Measurements from ENCODE around the gene KITLG.
"Not testable (repeated sequence)": the region's sequence is repeated elsewhere in the genome, so short reads cannot be mapped to it uniquely, and the experiment has no call there.

Gene KITLG

GRCh38 chr12:88580051-88580871 lies at the start of gene KITLG:
Gene KITLG (minus strand): TSS chr12:88580471. CDS start chr12:88580278, 193 bp downstream.
- in situ Hi-C loops (cut with MboI; ENCODE audit: low sequenced_read_pairs) = no loop called here

GRCh38 chr12:88628856-88629509 lies 48.7 kb upstream of the KITLG start:
- in situ Hi-C loops (cut with MboI; ENCODE audit: low sequenced_read_pairs) = no loop called here

- in situ Hi-C loops (cut with MboI; ENCODE audit: low sequenced_read_pairs) = not testable (repeated sequence)
Observed at GRCh38 chr12:88628035-88628434, 47.8 kb upstream of the KITLG start.

- in situ Hi-C loops (cut with MboI; ENCODE audit: low sequenced_read_pairs) = no loop called here
Observed at GRCh38 chr12:88627501-88627900, 47.2 kb upstream of the KITLG start.

GRCh38 chr12:88625356-88625755 lies 45.1 kb upstream of the KITLG start:
- in situ Hi-C loops (cut with MboI; ENCODE audit: low sequenced_read_pairs) = no loop called here

GRCh38 chr12:88624911-88625310 lies 44.6 kb upstream of the KITLG start:
- in situ Hi-C loops (cut with MboI; ENCODE audit: low sequenced_read_pairs) = no loop called here

- in situ Hi-C loops (cut with MboI; ENCODE audit: low sequenced_read_pairs) = no loop called here
Observed at GRCh38 chr12:88623777-88624548, 43.7 kb upstream of the KITLG start.

- in situ Hi-C loops (cut with MboI; ENCODE audit: low sequenced_read_pairs) = no loop called here
Observed at GRCh38 chr12:88617352-88617751, 37.1 kb upstream of the KITLG start.

GRCh38 chr12:88615490-88615889 lies 35.2 kb upstream of the KITLG start:
- in situ Hi-C loops (cut with MboI; ENCODE audit: low sequenced_read_pairs) = no loop called here

- in situ Hi-C loops (cut with MboI; ENCODE audit: low sequenced_read_pairs) = no loop called here
Observed at GRCh38 chr12:88604646-88605045, 24.4 kb upstream of the KITLG start.

- in situ Hi-C loops (cut with MboI; ENCODE audit: low sequenced_read_pairs) = no loop called here
Observed at GRCh38 chr12:88600272-88600671, 20.0 kb upstream of the KITLG start.

- in situ Hi-C loops (cut with MboI; ENCODE audit: low sequenced_read_pairs) = no loop called here
Observed at GRCh38 chr12:88597365-88597764, 17.1 kb upstream of the KITLG start.

- in situ Hi-C loops (cut with MboI; ENCODE audit: low sequenced_read_pairs) = no loop called here
Observed at GRCh38 chr12:88595697-88596096, 15.4 kb upstream of the KITLG start.

GRCh38 chr12:88594780-88595179 lies 14.5 kb upstream of the KITLG start:
- in situ Hi-C loops (cut with MboI; ENCODE audit: low sequenced_read_pairs) = no loop called here

GRCh38 chr12:88591343-88591742 lies 11.1 kb upstream of the KITLG start:
- in situ Hi-C loops (cut with MboI; ENCODE audit: low sequenced_read_pairs) = no loop called here

GRCh38 chr12:88590851-88591250 lies 10.6 kb upstream of the KITLG start:
- in situ Hi-C loops (cut with MboI; ENCODE audit: low sequenced_read_pairs) = no loop called here

GRCh38 chr12:88585077-88585476 lies 4.8 kb upstream of the KITLG start:
- in situ Hi-C loops (cut with MboI; ENCODE audit: low sequenced_read_pairs) = no loop called here

GRCh38 chr12:88579601-88580050 lies 645 bp downstream of the KITLG start:
- in situ Hi-C loops (cut with MboI; ENCODE audit: low sequenced_read_pairs) = no loop called here

- in situ Hi-C loops (cut with MboI; ENCODE audit: low sequenced_read_pairs) = no loop called here
Observed at GRCh38 chr12:88579161-88579517, 1.1 kb downstream of the KITLG start.

GRCh38 chr12:88578276-88579160 lies 1.8 kb downstream of the KITLG start:
- in situ Hi-C loops (cut with MboI; ENCODE audit: low sequenced_read_pairs) = no loop called here

- in situ Hi-C loops (cut with MboI; ENCODE audit: low sequenced_read_pairs) = no loop called here
Observed at GRCh38 chr12:88577537-88577936, 2.7 kb downstream of the KITLG start.
